Muscle layer of colon (tissue), 2 donors: ENCODE data around the gene KCNQ1.

Experiments used
- H3K27ac ChIP-seq: one replicate; pipeline ENCODE4 v1.7.0; 2013; ENCODE audit warnings: low read depth, mild to moderate bottlenecking, low read length, moderate library complexity
- H3K27me3 ChIP-seq, 2 donors: one replicate each; pipeline ENCODE4 v1.7.0; 2013; ENCODE audit warnings: low read length in 2 of 2, mild to moderate bottlenecking in 2 of 2; ENCODE audit not compliant: insufficient read depth in 2 of 2, control insufficient read depth in 1 of 2
- H3K36me3 ChIP-seq: one replicate; pipeline ENCODE4 v1.7.0; 2013; ENCODE audit warnings: mild to moderate bottlenecking, low read length; ENCODE audit not compliant: insufficient read depth
- H3K4me1 ChIP-seq: one replicate; pipeline ENCODE4 v1.7.0; 2013; ENCODE audit warnings: mild to moderate bottlenecking, low read length; ENCODE audit not compliant: insufficient read depth
- H3K4me3 ChIP-seq, 2 donors: one replicate each; pipeline ENCODE4 v1.7.0; 2013; ENCODE audit warnings: low read length in 2 of 2, low read depth in 1 of 2, mild to moderate bottlenecking in 1 of 2, moderate library complexity in 1 of 2
- H3K9ac ChIP-seq: one replicate; pipeline ENCODE4 v1.7.0; 2013; ENCODE audit warnings: low read length
- H3K9me3 ChIP-seq: one replicate; pipeline ENCODE4 v1.7.0; 2013; ENCODE audit warnings: mild to moderate bottlenecking, low read length
- donor health status: abdominal sarcoma.
- donor health status: Adenocarcinoma of cecum.

Gene KCNQ1

DNA sequence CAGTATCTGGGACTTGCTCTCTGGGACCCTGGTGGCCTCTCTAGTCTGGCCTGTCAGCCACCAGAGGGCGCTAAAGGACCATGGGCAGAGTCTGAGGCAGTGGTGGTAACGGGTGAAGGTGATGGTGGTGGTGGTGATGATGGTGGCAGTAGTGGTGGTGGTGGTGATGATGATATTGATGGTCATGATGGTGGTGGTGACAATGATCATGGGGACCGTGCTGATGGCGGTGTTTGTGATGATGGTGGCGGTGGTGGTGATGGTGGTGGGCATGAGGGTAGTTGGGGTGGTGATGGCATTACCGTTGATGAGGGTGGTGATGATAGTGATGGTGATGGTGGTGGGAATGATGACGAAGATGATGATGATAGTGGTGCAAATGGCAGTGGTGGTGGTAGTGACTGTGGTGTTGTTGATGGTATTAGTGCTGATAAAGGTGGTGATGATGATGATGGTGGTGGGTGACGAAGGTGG lies 16.4 kb upstream of the KCNQ1 start:
- Histone ChIP-seq H3K9ac (no peak overlapping the region), H3K27me3 (no peaks in the 10 kb centered on the region), H3K4me1 (no peaks in the 10 kb centered on the region), H3K4me3 (no peak overlapping the region), H3K36me3 (no peaks in the 10 kb centered on the region), H3K9me3 (no peaks in the 10 kb centered on the region), H3K27ac (no peak overlapping the region)

DNA sequence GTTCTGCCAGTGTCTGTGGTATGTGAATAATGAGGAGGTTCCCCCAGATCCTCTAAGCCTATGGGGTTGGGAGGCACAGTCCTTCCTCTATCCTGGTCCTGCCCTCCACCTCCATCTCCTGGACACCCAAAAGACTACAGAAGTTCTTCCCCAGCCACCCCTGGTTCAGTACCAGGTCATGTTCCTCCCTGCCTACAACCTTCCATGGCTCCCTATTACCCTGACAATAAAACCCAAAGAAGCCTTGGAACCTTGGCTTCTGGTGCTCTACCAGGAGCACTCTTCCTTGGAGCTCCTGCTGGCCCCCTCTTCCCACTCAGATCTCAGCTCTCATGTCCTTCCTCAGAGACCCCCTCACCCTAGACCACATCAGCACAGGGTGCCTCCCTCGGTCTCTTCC lies 13.4 kb upstream of the KCNQ1 start:
- H3K9ac ChIP-seq, result no peak overlapping the region
- H3K27me3 ChIP-seq, result peaks cover 4 to 6% of the 10 kb centered on the region in 2 donors
- no peaks in the 10 kb centered on the region for H3K9me3 ChIP-seq
- H3K4me3 ChIP-seq, result no peak overlapping the region
- H3K4me1 ChIP-seq, result no peaks in the 10 kb centered on the region
- no peaks in the 10 kb centered on the region for H3K36me3 ChIP-seq
- no peak overlapping the region for H3K27ac ChIP-seq

DNA sequence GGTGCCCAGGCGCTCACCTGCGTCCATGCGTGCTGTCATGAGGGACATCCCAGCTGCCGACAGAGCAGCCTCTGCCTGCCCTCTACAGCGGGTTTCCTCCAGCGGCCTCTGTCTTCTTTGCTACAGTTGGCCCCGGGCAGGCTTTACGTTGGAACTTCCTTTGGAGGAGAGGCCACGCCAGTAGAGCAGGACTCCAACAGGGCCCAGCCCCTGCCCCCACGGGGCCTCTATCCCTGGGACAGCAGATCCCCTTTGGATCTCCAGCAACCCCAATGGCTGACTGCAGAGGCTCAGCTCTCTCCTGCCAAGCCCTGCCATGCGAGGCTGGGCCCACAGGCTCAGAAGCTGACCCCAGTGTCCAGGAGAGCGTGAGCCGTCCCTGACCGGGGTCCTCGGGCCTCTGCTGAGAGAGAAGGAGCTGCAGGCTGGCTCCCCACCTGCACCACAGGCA lies 12.6 kb upstream of the KCNQ1 start:
- H3K4me1 ChIP-seq, result no peaks in the 10 kb centered on the region
- no peak overlapping the region for H3K4me3 ChIP-seq
- H3K36me3 ChIP-seq, result no peaks in the 10 kb centered on the region
- no peak overlapping the region for H3K27ac ChIP-seq
- peaks cover 4 to 6% of the 10 kb centered on the region in 2 donors for H3K27me3 ChIP-seq
- H3K9ac ChIP-seq, result no peak overlapping the region
- no peaks in the 10 kb centered on the region for H3K9me3 ChIP-seq

DNA sequence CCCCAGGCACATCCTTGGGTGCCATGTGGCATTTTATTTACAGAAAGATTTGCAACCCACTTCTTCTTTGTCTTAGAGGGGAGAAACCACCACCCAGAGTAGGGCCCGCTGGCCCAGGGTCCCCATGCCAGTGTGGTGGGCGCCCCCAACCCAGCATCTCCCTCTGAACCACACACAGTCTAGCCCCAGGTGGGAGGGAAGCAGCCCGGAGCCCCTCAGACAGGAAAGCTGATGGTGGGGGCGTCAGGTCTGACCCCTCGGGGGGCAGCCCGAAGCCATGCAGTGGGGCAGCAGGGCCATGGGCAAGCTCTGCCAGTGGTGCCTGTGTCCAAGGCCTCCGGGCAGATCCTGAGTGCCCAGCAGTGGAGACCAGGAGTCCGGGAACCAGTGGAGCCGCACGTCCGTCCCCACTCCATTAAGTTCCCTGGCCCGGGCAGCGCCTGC lies 12.2 kb upstream of the KCNQ1 start:
- no peaks in the 10 kb centered on the region for H3K36me3 ChIP-seq

DNA sequence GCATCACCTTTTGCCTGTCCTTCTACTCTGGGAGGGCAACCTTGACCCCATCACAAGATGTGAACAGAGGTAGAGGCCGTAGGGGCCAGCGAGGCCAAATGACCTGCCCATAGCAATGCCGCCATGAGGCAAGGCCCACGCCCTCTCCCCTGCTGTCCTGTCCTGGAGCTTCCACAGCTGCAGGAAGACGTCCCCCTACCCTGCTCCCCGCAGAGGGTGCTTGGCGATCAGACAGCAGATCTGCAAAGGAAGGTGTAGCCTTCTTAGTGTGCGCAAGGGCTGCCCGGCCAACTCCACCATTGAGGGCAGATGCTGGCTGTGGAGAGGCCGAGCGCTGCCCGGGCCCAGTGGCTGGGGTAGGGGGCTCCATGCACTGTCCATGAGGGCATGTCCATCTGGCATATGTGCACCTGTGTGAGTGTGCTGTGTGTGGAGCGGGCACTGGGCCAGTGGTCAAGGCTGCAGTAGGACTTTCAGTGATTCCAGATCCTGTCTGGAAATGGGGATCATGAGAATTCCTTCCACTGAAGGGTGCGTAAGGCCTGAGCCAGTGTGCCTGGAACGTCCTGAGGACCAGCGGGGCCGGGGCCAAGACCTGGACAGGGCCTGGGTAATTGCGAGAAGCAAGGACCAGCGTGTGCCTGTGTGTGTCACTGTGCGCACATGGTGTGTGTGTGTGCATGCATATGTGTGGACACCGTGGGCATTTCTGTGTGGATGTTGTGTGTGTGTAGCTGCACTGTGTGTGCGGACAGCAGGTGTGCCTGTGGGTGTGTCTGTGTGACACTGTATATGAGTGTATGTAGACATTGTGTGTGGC lies 11.5 kb upstream of the KCNQ1 start:
- Histone ChIP-seq H3K36me3 (no peaks in the 10 kb centered on the region), H3K4me1 (no peaks in the 10 kb centered on the region), H3K4me3 (no peak overlapping the region), H3K9me3 (no peaks in the 10 kb centered on the region), H3K27me3 (peaks cover 4 to 6% of the 10 kb centered on the region in 2 donors), H3K9ac (no peak overlapping the region), H3K27ac (no peak overlapping the region)

More for the DNA sequence above, 12.2 kb upstream of the KCNQ1 start:
- H3K9ac ChIP-seq, result no peak overlapping the region
- H3K4me3 ChIP-seq, result no peak overlapping the region
- H3K4me1 ChIP-seq, result no peaks in the 10 kb centered on the region
- H3K9me3 ChIP-seq, result no peaks in the 10 kb centered on the region
- no peak overlapping the region for H3K27ac ChIP-seq
- peaks cover 4 to 6% of the 10 kb centered on the region in 2 donors for H3K27me3 ChIP-seq

DNA sequence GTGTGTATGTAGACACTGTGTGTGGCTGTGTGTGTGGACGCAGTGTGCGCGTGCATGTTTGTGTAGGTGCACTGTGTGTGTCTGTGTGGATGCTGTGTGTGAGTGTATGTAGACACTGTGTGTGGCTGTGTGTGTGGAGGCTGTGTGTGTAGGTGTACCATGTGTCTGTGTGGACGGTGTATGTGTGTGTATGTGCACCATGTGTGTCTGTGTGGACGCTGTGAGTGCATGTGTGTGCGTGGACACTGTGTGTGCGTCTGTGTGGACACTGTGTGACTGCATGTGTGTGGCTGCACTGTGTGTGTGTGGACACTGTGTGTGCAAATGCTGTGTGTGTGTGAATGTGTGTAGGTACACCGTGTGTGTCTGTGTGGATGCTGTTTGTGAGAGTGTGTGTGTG lies 10.8 kb upstream of the KCNQ1 start:
- no peaks in the 10 kb centered on the region for H3K4me1 ChIP-seq
- H3K27ac ChIP-seq, result no peak overlapping the region
- H3K36me3 ChIP-seq, result no peaks in the 10 kb centered on the region
- no peak overlapping the region for H3K4me3 ChIP-seq
- H3K9ac ChIP-seq, result no peak overlapping the region
- H3K9me3 ChIP-seq, result no peaks in the 10 kb centered on the region
- peaks cover 4 to 6% of the 10 kb centered on the region in 2 donors for H3K27me3 ChIP-seq

DNA sequence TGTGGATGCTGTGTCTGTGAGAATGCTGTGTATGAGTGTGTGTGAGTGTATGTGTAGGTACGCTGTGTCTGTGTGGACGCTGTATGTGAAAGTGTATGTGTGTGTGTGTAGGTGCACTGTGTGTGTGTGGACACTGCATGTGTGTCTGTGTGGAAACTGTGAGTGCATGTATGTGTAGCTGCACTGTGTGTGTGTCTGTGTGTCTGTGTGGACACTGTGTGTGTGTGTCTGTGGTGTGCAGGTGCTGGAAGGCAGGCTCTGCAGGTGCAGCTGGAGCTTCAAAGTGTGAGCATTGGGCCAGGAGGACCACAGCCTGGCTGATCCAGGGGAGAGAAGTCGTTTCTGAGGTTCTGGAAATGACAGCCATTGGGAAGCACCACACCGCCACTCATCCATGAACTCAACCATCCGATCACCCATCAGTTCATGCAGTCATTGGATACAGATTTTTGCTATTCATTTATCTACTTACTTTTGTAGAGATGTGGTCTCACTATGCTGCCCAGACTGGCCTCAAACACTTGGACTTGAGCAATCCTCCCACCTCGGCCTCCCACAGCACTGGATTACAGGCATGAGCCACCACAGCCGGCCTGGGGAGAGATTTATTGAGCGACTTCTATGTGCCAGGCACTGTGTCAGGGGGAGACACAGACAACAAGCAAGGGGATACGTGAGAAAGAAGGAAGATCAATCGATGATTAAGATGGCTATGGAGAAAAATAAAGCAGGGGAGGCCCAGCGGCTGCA lies 10.1 kb upstream of the KCNQ1 start:
- no peaks in the 10 kb centered on the region for H3K9me3 ChIP-seq
- H3K4me1 ChIP-seq, result no peaks in the 10 kb centered on the region
- no peaks in the 10 kb centered on the region for H3K36me3 ChIP-seq
- no peak overlapping the region for H3K27ac ChIP-seq
- H3K9ac ChIP-seq, result no peak overlapping the region
- H3K27me3 ChIP-seq, result peaks cover 4 to 6% of the 10 kb centered on the region in 2 donors
- H3K4me3 ChIP-seq, result no peak overlapping the region

DNA sequence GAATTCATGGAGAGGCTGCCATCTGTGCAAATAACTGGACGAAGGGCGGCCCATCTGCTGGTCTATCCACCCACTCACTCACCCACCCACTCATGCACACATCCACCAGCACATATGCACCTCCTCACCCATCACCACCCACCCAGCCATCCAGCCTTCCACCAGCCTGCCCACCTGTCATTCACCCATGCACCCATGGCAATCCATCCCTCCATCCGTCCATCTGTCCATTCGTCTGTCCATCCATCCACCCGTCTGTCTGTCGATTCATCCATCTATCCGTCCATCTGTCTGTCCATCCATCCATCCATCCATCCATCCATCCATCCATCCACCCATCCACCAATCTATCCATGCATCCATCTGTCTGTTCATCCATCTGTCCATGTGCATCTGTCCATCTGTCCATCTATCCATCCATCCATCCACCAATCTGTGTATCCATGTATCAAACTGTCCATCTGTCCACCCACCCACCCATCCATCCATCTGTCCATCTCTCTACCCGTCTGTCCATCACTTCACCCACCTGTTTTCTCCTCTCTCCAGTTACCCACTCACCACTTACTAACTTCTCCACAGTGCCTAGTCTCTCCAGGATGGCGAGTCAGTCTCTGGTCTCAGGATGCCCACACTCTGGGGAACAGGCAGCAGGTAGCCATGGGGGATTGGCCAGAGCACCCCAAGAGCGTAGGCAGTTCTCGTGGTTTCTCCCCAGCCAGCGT lies 9.4 kb upstream of the KCNQ1 start:
- Histone ChIP-seq H3K4me1 (no peaks in the 10 kb centered on the region), H3K36me3 (no peaks in the 10 kb centered on the region), H3K27me3 (peaks cover 4 to 6% of the 10 kb centered on the region in 2 donors), H3K9ac (no peak overlapping the region), H3K9me3 (no peaks in the 10 kb centered on the region), H3K27ac (no peak overlapping the region), H3K4me3 (no peak overlapping the region)

DNA sequence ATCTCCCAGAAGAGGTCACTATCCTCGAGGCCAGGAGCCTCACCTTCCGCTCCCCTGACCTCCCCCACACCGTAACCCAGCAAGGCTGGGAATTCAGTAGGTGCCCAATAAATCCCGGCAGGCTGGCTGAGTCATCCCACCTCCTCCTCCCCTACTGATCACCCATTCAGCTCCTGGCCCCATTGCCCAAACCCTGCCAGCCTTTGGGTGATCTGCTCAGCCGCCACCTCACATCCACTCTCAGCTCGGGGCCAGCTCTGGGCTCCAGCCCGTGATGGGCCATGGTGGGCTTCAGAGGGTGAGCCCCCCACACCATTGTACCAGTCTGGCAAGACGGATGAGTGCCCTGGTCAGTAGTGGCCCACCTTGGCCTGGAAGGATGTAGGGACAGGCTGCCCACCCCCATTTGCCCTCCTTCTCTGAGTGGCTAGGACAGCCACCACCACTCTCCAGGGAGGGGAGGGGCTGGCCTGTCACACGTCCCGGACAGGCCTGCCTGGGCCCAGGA lies 8.7 kb upstream of the KCNQ1 start:
- Histone ChIP-seq H3K36me3 (no peaks in the 10 kb centered on the region), H3K4me3 (no peak overlapping the region), H3K27ac (no peak overlapping the region), H3K9ac (no peak overlapping the region), H3K4me1 (no peaks in the 10 kb centered on the region), H3K9me3 (no peaks in the 10 kb centered on the region), H3K27me3 (peaks cover 4 to 6% of the 10 kb centered on the region in 2 donors)

DNA sequence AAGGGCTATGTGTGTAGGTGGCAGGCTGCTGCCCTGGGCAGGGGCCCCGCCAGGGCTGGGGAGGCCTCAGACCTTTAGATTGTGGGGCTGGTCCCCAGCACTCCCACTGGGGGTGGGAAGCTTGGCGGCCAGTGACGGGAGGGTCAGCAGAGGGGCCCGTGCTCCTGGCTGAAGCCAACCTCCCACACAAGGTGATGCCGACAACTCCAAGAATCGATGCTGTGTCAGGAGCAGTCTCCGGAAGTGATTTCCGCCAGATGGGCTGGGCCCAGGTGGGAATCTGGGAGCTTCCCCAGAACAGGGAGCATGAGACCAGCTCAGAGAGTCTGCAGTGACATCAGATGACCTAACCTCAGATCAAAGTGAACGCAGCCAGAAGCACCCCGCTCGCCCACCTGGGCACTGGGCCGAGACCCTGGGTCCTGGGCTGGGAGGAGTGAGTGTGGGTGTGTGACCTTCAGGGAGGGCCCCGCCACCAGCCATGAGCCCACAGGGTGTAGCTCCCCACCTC lies 8.2 kb upstream of the KCNQ1 start:
- no peaks in the 10 kb centered on the region for H3K9me3 ChIP-seq
- H3K36me3 ChIP-seq, result no peaks in the 10 kb centered on the region
- H3K4me1 ChIP-seq, result no peaks in the 10 kb centered on the region
- peaks cover 4 to 6% of the 10 kb centered on the region in 2 donors for H3K27me3 ChIP-seq
- no peak overlapping the region for H3K9ac ChIP-seq
- H3K4me3 ChIP-seq, result no peak overlapping the region
- H3K27ac ChIP-seq, result no peak overlapping the region

DNA sequence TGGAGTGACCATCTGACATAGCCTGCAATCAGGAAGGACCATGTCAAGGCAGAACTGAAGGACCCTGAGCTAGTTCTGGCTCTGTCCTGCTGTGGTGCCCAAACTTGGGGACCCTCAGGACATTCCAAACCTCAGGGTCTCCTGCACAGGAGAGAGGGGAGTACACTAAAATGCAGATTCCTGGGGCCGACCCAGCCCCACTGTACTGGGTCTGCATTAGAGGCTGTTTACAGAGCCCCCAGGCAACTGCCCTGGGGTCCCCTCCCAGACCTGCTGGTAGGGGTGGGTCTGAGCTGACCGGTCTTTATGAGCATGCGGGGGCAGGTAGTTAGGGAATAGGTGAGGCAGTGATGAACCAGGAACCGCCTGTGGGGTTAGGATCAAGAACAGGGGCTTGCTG lies 7.3 kb upstream of the KCNQ1 start:
- H3K4me1 ChIP-seq, result no peaks in the 10 kb centered on the region
- H3K4me3 ChIP-seq, result no peak overlapping the region
- no peak overlapping the region for H3K9ac ChIP-seq
- H3K9me3 ChIP-seq, result no peaks in the 10 kb centered on the region
- H3K27me3 ChIP-seq, result peaks cover 4 to 6% of the 10 kb centered on the region in 2 donors
- no peak overlapping the region for H3K27ac ChIP-seq
- H3K36me3 ChIP-seq, result no peaks in the 10 kb centered on the region
